HG02623 (cell line): ENCODE results near the gene TENM4.

Experiments
- ATAC-seq: cut with Tn5 transposase; IDR thresholded peaks from one replicate; pipeline ENCODE4 v1.9.1; 2021; ENCODE audit warnings: moderate library complexity; ENCODE audit not compliant: unreplicated experiment

Gene TENM4

DNA sequence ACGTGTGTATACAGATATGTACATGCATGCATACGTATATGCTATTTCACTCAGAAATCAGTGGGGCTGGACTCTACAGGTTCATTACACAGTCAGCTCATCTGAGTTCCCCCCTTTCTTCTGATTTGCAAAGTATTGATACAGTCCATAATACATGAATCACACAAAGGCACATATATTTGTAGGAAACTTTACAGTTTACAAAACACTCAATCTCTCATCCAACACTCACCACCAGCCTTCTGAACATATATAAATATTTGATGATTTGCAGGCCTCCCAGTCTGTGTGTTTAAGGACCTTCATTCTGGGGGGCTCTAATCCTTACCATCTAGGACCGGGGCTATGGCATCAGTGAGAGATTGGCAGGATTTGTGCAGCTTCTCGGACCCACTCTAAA, 293.8 kb downstream of the TENM4 start:
- no peak for ATAC-seq

DNA sequence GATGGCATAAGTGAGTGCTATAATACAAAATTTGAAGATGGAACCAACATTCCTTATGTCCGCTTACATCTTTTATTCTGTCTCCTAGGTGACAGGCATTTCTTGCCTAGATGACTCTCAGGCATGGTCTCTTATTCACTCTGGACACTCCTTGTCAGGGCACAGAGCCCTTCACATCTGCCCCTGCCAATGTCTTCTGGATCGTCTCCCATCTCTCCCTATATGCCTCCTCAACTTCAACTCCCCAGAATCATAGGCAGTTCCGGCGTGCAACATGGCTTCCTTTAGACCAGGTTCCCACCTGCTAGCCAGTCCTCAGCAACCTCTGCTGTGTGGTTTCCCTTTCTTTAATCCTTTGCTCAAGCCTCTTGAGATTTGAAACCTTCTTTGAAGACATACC, 300.9 kb downstream of the TENM4 start:
- no peak for ATAC-seq

GRCh38 chr11:79129702-79130101, 311.1 kb downstream of the TENM4 start:
- ATAC-seq: no peak

DNA sequence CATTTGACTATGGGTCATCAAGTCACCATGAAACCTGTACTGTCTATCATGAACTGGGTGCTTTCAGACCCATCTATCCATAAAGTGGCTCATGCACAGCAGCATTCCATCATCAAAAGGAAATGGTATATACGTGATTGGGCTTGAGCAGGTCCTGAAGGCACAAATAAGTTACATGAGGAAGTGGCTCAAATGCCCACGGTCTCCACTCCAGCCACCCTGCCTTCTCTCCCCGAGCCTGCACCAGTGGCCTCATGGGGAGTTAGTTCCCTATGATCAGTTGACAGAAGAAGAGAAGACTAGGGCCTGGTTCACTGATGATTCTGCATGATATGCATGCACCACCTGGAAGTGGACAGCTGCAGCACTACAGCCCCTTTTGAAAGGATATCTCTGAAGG, 312.5 kb downstream of the TENM4 start:
- no peak for ATAC-seq

DNA sequence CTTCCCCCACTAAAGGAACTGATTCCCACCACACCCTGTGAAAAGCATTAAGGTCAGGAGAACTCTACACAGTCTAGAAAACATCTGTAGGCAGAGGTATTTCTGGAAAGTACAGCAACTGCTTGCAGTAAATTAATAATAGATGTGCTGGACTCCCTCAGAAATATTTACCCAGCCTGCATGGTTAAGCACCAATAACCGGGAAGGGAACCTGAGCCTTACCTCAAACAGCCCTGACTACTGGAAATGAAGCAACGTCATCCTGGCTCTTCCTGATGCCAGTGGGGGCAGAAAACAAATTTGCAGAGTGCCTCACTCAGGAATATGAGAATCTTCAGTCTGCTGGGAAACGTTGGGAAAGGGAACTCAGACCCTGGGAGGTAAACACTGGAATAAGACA, 318.1 kb downstream of the TENM4 start:
- no peak for ATAC-seq

- ATAC-seq: no peak
Measured at GRCh38 chr11:79121351-79121750, 319.5 kb downstream of the TENM4 start.

- no peak for ATAC-seq
Measured at GRCh38 chr11:79119491-79120284, 321.1 kb downstream of the TENM4 start.

- no peak for ATAC-seq
Measured at GRCh38 chr11:79117488-79117887, 323.3 kb downstream of the TENM4 start.

DNA sequence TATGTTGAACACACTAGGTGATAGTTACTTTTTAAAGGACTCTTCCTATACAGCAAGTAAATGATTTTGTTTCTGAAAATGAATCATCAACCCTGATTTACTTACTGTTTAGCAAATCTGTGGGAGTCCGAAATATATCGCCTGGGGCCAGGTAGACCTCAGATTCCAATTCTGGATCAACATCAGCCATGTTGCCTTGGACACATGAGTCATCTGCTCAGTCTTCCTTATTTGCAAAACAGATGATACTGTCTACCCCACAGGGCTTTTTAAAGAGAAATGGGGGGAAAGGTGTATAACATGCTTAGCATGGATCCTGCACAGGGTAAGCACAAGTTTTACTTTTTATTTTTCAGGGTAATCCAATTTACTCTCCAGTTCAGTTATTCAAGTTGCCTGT, 324.2 kb downstream of the TENM4 start:
- no peak for ATAC-seq

GRCh38 chr11:79113054-79113690, 327.7 kb downstream of the TENM4 start:
- no peak for ATAC-seq

DNA sequence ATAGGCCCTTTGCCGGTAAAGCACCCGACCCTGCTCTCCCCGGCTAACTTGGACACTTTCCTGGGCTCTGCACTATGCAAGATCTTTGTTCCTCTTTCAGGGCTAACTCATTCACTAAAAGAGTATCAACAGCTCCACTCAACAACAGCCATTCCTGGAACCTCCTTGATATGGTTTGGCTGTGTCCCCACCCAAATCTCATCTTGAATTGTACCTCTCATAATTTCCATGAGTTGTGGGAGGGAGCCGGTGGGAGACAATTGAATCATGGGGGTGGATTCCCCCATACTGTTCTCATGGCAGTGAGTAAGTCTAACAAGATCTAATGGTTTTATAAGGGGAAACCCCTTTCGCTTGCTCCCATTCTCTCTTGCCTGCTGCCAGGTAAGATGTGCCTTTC, 330.0 kb downstream of the TENM4 start:
- no peak for ATAC-seq

DNA sequence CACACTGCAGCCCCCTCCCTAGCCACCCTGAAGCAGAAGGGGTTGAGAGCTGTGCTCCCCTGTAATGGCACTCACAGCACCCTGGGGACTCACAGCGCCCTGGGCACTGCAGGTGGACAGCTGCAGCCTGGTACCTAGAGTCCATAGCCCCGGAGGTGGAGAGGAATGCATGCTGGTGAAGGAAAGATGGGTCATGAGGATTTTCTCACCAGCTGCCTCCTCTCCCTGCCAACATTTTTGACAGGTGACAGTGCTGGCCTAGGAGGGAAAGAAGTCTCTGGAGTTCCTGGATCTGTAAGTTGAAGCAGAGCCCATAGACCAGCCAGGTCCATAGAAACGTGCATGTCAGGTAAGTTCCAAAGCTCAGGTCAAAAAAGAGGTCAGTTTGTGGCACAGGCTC, 330.5 kb downstream of the TENM4 start:
- no peak for ATAC-seq

DNA sequence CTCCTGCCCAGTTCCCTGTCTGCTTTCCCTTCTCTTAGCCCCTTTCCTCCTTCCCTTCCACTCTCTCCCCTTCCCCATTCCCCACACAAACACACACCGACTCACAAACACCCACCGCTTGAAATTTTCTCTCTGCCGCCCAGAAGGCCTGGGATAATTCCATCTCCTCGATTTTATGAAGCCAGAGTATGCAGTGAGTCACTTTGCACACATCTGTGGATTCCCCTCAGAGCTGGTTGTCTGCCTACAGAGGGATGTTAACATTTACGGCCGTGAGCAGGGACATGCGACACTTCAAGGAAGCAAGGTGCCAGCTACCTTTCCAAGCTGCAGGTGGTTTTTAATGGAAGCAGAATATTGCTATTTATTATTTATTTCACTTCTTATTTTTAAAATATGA, 332.0 kb downstream of the TENM4 start:
- no peak for ATAC-seq

DNA sequence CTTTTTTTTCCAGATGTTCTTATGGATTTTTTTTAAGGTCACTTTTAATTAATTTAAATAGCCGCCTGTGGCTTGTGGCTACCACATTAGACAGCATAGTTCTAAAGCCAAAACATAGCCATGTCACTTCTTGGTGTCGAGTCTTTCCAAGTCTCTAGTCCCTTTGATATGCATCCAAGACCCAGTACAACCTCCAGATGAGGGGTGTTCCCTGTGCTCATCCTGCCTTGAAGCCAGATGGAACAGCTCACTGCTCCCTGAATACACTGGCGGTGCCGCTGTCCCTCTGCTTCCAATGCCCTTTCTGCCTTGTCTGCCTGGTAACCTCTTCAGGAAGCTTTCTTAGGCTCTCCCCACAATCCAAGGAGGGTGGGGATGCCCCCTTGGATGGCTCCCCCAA, 338.0 kb downstream of the TENM4 start:
- ATAC-seq: no peak

DNA sequence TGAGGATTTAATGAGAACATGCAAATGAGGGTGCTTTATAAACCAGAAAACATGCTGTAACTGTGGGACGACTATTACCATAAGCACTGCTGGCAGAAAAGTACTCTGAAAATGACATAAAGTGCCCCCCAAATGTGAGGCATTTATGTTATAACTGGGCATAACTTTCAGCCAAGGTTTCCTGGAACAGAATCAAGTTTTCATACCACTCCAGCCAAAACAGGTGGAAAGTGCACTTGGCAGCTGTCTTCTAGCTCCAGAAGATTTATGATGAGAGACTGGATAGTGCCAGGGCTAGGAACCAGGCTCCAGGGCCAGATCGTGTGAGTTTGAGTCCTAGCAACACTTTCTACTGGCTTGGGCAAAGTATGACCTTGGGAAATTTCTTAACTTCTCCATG, 339.2 kb downstream of the TENM4 start:
- ATAC-seq: no peak

DNA sequence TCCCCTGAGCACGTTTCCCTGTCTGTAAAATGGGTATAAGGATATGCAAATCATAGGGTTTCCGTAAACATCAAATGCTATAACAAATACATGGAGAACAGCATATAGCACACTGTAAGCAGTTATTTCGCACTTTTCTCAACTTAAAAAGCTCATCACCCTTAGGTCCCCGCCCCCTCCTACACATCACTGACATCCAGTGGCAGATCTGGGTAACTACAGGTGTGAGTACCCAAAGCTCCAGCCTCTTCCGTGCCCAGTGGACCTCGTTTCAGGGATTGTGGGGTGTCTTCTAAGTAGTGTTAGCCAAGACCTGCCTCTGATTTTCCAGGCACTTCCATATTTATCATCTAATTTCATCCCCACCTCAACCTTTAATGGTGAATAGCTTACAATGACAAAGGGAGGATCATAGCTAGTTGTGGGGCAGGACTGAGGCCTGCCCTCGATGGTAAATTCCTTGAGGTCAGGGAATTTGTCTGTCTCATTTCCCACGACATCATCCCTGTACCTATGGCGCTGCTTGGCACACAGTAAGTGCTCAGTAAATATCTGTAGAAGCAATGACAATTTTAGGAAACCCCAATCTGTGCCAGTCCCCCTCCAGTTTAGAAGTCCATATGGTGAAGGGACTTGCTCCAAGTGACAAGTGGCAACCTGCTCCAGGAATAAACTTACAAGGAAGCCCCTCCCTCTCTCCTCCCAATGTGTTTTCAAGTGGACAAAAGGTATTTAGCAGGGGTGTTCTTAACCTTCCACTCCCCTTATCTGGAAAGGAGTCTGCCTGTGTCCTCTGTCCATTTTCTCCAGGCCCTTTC, 340.5 kb downstream of the TENM4 start:
- no peak for ATAC-seq

- no peak for ATAC-seq
Measured at GRCh38 chr11:79098146-79098545, 342.7 kb downstream of the TENM4 start.

DNA sequence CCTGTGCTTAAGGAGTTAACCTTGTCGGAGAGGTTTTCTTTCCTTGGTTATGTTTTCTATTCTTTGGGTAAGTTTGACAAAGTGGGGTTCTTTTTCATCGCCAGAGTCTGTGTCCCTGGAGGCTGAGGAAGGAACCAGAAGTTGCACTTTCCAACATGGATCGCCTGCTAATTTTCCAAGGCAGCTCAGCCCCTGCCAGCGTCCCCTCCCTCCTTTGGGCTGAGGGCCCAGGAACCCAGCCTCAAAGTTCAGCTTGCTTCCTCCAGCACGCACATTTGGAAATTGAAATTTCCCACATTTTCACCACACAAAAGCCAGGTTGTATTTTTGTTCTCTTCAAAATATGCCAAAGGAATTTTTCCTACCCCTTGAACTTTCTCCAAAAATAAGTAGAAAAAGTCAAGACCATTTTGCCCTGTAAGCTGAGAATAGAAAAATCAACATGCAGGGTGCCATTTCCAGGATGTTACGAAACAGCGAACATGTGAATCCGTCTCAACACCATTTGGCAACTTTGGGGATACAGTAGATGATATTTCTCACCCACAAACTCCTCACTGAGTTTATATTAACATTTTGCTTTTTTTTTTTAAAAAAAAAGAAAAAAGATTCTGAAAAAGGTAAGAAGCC, 343.5 kb downstream of the TENM4 start:
- ATAC-seq: no peak

DNA sequence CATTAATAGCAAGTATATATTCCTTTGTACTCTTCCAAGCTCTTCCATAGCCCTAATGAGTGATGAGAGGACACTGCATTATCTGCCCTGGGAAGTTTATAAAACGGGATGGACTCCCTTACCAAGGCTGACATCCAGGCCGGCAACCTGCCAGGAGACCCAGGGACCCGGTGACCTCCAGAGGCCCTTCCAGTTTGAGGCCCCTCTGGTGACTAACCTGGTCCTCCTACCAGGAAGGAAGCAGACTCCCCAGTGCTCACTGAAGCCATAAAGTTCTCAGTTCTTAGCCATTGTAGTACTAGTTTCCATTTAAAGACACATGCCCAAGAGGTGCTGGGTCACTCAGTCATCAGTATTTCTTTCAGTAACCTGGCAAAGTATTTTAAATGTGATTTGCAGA, 345.4 kb downstream of the TENM4 start:
- ATAC-seq: no peak

GRCh38 chr11:79094616-79095015, 346.2 kb downstream of the TENM4 start:
- ATAC-seq: no peak

- no peak for ATAC-seq
Measured at GRCh38 chr11:79092791-79093353, 348.0 kb downstream of the TENM4 start.
